ENCODE measurements around the gene COL18A1.

Gene COL18A1

DNA sequence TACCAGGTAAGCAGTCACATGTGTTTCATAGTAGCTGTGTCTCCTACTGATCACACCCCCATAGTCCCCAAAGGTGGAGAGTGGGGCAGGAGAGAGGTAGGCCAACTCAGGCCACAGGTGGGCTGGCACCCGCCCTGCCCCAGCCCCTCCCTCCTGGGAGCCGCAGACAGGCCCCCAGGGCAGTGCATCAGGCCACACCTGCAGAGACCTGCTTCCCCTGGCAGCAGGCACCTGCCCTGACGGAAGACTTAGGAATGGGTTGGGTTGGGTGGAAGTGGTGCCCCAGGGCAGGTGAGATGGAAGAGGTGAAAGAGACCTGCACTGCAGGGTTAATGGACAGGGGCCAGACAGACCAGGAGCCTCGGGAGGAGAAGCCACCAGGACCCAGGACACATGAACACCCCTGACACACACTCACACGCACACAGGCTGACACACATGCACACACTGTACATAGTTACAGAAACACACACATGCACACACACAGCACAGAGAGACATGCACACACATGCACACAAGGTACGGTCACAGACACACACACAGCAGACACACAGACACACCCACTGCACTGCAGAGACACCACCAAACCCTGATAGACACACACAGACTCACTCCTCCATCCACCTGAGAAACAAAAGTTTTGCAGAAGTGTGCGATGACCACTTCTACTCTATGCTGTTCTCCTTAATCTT lies 1.7 kb upstream of the COL18A1 start:
- DNase-seq: no peak

DNA sequence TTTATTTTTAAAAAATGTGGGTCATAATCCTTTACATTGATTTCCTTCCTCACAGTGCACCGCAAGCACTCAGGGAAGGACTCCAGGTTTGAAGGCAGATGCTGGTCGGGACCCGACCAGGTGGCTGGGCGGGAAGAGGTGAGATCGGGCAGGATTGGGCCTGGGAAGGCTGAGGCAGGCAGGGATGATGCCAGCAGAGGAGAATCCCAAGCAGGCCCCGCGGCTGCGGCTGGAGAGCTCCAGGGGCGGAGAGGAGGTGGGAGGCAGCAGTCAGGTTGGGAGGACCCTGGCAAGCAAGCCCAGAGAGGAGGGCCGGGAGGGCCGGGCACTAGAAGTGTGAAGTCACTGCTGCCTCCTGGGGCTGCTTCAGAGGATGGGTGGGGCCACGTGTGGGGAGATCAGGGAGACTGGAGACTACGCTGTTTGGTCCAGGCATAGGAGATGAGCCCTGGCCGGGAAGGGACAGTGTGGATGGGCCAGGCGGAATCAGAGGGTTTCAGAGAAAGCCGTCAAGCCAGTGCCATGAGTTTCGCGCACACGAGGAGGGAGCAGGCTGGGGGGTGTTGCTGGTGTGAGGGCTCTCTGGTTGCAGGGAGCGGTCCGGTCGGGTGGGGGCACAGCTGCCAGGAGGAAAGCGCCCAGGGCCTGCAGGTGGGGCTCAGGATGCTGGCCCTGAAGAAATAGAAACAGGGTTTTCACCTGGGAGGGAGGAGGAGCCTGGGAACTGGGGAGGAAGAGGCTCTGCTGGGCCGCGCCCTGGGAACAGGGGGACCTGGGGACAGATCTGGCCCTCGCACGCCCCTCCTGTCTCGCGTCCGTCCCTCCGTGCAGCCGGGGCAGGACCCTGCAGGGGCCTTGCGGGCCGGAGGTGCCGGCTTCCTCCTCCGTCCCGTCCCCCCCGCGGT lies 888 bp upstream of the COL18A1 start:
- DNase-seq: no peak

- no peak for DNase-seq
Measured at GRCh38 chr21:45405271-45405818, 380 bp downstream of the COL18A1 start.

GRCh38 chr21:45405819-45406762 lies 1.1 kb downstream of the COL18A1 start:
- DNase-seq: no peak

GRCh38 chr21:45406801-45407628 lies 2.0 kb downstream of the COL18A1 start:
- DNase-seq: no peak

- DNase-seq: no peak
Measured at GRCh38 chr21:45407629-45408247, 2.8 kb downstream of the COL18A1 start.

DNA sequence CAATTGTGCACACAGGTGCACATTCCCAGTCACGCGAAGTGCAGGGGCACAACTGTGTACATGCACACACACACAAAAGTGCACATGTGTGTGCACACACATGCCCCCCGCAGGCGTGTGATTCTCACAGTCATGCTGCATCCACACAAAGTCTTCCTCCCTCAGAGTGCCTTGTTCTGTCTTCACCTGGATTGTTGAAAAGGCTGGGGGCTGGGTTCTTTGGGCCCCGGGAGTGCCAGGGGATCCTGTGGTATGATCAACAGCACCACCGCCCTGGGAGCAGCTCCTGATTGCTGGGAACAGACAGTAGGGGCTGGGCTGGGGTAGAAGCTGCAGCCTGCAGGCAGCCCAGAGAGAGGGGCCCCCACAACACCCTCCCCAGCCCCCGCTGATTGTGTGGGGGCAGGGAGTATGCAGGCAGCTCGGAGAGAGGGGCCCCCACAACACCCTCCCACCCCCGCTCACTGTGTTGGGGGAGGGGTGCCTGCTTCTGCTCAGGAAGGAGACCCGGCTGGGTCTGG lies 3.4 kb downstream of the COL18A1 start:
- no peak for DNase-seq

DNA sequence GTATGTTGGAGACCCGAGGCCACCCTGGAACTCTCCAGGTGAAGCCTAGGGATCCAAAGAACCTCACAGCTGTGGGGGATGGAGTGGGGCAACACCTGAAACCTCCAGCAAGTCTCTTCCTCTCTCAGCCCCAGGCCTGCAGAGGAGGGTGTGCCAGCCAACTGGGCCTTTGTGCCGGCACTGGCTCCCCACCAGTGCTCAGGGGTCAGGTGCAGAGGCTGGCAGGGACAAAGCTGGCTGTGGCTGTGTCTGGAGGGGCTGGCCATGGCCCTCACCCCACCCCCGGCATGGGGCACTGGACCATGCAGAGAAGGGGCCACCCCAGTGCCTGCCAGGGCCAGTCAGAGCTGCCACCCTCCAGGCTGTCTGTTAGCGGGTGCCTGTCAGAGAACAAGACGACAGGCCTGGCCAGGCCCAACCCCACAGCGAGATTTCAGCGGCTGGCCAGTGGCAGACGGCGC lies 3.9 kb downstream of the COL18A1 start:
- no peak for DNase-seq

GRCh38 chr21:45409466-45410150 lies 4.6 kb downstream of the COL18A1 start:
- DNase-seq: no peak

DNA sequence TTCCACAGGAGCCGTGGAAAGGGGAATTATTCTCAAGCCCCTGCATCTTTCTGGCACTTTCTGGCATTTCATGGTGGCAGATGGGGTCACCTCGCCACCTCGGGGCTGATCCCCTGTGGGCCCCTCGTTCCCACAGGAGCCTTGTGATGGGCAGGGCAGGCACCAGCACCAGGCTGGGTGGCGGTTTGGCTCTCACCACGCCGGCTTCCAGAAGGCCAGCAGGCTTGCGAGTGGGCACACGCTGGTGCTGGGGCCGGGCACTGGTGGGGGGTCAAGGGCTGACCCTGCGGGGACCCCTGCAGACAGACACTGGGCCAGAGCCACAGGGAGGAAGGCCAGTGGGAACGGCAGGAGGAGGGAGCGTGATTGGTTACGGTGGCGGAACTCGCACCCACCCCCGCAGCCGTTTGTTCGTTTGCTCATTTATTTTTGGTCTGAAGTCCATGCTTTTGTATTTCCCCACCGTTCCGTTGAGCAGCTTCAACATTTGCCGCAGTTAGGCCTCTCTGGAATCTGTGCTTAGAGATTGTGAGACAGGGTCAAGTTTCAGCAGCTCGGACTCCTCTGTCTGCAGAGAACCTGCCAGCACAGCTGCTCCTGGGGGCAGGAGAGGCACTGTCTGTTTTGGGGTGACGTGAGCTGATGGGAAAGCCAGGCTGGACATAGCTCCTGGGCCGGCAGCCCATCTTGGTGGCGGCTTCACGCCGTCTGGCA lies 5.3 kb downstream of the COL18A1 start:
- no peak for DNase-seq

DNA sequence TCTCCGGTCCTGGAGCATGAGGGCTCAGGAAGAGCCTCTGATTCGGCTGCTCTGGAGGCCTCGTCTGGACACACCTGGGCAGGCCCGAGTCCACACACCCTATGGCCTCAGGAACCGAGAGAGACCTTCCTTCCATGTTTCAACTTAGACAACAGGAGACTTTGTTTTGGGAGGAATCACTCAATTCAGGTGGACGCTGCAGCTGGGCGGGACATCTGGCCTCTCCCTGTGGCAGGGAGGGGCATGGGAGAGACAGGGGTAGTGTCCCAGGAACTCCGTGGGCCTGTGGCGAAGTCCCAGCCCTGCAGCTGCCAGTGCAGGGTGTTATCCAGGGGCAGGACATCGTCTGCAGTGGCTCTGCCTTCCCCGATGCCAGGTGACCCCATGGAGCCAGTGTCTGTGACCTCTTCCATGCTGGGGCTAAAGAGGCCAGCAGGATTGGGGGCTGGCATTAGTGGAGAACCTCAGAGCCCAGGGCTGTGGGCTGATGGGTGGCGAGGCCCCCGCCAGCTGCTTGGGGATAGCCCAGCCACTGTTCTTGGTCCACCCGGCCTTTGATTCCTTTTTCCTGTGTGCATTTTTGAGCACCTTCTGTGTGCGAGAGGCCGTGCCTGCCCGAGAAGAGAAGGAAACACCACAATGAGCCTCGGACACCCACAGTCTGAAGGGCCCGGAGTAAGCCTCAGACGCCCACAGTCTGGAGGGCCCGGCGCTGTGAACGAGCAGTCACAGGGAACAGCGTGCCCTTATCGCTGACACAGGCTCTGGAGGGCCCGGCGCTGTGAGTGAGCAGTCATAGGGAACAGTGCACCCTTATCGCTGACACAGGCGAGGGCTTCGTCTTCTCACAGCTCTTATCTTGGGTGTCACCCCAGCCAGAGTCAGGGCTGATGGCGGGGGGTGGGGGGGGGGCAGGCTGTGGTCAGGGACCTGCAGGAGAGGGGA lies 6.2 kb downstream of the COL18A1 start:
- DNase-seq: no peak

- no peak for DNase-seq
Measured at GRCh38 chr21:45411810-45412206, 6.8 kb downstream of the COL18A1 start.

- DNase-seq: no peak
Measured at GRCh38 chr21:45412491-45412890, 7.5 kb downstream of the COL18A1 start.

- no peak for DNase-seq
Measured at GRCh38 chr21:45412909-45413611, 8.1 kb downstream of the COL18A1 start.

DNA sequence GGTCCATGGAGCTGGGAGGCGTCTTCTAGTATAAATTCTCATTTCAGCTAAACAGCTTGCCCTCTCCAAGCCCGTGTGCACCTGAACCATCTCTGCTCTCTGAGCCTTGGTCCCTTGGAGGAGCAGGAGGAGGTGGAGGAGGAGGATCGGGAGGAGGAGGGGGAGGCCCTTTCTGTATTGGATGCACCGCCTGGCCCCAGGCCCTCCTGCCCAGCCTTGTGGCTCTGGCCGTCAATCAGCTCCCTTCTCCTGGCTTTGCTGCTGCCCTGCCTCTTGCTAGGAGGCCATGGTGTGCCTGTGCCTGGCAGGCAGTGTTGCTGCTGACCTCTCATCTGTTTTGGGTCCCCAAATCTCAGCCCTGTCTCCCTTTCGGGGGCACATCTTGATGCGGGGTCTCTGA lies 9.0 kb downstream of the COL18A1 start:
- DNase-seq: no peak

DNA sequence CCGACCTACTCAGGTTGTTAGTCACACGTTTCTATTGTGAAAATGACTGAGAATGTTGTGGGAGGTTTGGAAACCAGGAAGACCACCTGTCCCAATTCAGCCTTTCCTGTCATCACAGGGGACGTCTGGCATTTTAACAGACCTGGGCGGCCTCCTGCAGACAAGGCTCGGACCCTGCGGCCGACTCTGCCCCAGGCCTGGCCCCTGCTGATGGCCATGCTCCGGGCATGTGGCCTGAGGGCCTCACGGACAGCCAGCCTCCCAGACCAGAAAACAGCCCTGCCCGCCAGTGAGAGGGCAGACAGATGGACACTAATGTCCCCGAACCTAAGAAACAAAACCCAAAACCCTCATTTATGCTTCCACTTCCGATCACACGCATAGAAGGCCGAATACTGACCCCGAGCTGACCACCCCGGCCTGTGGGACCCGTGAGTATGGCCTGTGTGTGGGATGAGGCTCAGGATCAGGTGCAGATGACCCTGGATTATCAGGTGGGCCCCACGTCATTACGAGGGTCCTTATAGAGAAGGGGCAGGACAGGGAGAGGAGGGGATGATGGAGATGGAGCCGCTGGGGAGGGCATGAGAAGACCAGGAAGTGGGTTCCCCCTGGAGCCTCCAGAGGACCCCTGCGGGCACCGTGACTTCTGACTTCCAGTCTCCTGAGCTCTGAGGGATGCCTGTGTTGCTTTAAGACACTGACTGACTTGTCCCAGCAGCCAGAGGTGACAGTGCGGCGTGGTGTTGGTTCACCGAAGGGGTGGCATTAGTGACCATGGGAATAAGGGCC lies 9.6 kb downstream of the COL18A1 start:
- DNase-seq: no peak

Data from inflammatory macrophage treated with lipopolysaccharide for 1 hour (primary cell).